HFF-Myc (cell line): ENCODE results near the gene ULBP2.
A peak's percentile ranks its signal among the peaks of the same experiment; 100 is the strongest.
"Not testable (repeated sequence)": the region's sequence is repeated elsewhere in the genome, so short reads cannot be mapped to it uniquely, and the experiment has no call there.

Experiments
- DNase-seq: peaks from one replicate; pipeline ENCODE4 v3.0.0-alpha.2; 2011; ENCODE audit warnings: low read depth; ENCODE audit errors: extremely low read depth
- H3K4me3 ChIP-seq: replicated peaks from 2 replicates; pipeline ENCODE4 v1.5.1; 2011; ENCODE audit warnings: low read depth, mild to moderate bottlenecking, control low read depth, low read length
- CTCF ChIP-seq: IDR thresholded peaks from 2 replicates; pipeline ENCODE4 v1.5.1; 2012; ENCODE audit warnings: mild to moderate bottlenecking, low read depth, low read length, control low read depth; ENCODE audit errors: missing control alignments

The ULBP2 gene

DNA sequence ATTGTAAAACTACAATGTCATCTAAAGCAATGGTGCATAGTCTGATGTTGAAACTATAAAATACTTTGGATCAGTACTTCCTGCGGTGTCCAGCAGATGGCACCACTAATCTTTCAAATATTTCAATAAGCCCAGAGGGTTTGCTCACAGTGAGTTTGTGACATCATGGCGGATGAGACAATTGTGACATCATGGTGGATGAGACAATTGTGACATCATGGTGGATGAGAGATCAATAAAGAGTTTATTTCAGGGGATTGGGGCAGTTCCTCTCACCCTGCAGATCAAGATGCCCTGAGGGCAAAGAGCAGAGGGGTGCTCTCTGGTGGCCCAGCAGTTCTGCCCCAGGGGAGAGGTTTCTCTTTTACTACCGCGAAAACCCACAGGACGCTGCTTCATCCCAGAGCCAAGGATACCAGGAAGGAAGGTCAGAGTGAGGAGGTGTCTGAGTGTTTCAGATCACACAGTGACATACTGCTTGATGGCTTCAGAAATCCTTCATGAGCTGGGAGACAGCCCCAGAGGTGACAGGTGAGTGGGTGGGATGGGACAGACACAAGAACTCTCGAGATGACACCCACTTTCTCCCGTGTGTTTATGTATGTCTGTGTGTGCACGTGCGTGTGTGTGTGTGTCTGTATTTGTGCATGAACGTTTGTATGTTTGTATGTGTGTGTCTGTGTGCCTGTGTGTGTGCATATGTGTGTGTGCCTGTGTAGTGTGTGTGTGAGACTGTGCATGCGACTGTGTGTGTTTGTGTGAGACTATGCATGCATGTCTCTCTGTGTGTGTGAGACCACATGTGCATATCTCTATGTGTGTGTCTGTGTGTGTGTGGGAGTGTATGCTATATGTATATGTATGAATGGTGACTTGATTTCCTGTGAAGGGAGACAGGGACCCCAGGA lies 7.3 kb upstream of the ULBP2 start:
- peak; percentile 64 for TF ChIP-seq CTCF
- peak; percentile 45 for DNase-seq
- no peak overlapping the region for H3K4me3 ChIP-seq

- TF ChIP-seq CTCF, result no peak
- no peak for DNase-seq
- no peak overlapping the region for H3K4me3 ChIP-seq
Measured at GRCh38 chr6:149935246-149935645, 6.6 kb upstream of the ULBP2 start.

- DNase-seq, result no peak
- H3K4me3 ChIP-seq, result no peak overlapping the region
- no peak for TF ChIP-seq CTCF
Measured at GRCh38 chr6:149935668-149936067, 6.1 kb upstream of the ULBP2 start.

- no peak for DNase-seq
- no peak for TF ChIP-seq CTCF
- no peak overlapping the region for H3K4me3 ChIP-seq
Measured at GRCh38 chr6:149936743-149937142, 5.1 kb upstream of the ULBP2 start.

- peak; percentile 20 for TF ChIP-seq CTCF
- H3K4me3 ChIP-seq, result peak overlapping the region; percentile 45
- DNase-seq, result not testable (repeated sequence)
Measured at GRCh38 chr6:149938013-149938570, 3.7 kb upstream of the ULBP2 start.

GRCh38 chr6:149938571-149939355 lies 3.1 kb upstream of the ULBP2 start:
- DNase-seq, result no peak
- TF ChIP-seq CTCF, result no peak
- H3K4me3 ChIP-seq, result peak overlapping the region; percentile 45
